SK-N-SH treated with all-trans-retinoic acid at 6 μM for 48 hours (cell line): Measurements from ENCODE around the gene SPDL1.

Source experiments
- ARNTL ChIP-seq: fragments of 450-650 bp; formaldehyde crosslinking; IDR thresholded peaks from 2 replicates; pipeline ENCODE4 v1.5.0; 2020; ENCODE audit warnings: low read depth, mild to moderate bottlenecking, moderate library complexity, borderline replicate concordance
- GLIS3 ChIP-seq: fragments of 250-450 bp; sonication (Bioruptor Pico); IDR thresholded peaks from 2 replicates; pipeline ENCODE4 v1.5.0; 2020; ENCODE audit warnings: mild to moderate bottlenecking, moderate library complexity
- OSR1 ChIP-seq: fragments of 250-450 bp; sonication (Bioruptor Pico); IDR thresholded peaks from 2 replicates; pipeline ENCODE4 v1.8.0; 2022; ENCODE audit warnings: moderate library complexity, mild to moderate bottlenecking, inconsistent platforms
- PATZ1 ChIP-seq: fragments of 250-450 bp; sonication (Bioruptor Pico); IDR thresholded peaks from 2 replicates; pipeline ENCODE4 v1.8.0; 2020; ENCODE audit warnings: mild to moderate bottlenecking, moderate library complexity, borderline replicate concordance
- ZC3H10 ChIP-seq: fragments of 250-450 bp; sonication (Bioruptor Pico); IDR thresholded peaks from 2 replicates; pipeline ENCODE4 v1.5.1; 2021; ENCODE audit warnings: mild to moderate bottlenecking, moderate library complexity

- TF ChIP-seq GLIS3 (no peak), ZC3H10 (CRISPR knock-in tag) (no peak), ARNTL (CRISPR knock-in tag) (no peak), PATZ1 (CRISPR knock-in tag) (no peak), OSR1 (CRISPR knock-in tag) (no peak)
Observed at GRCh38 chr5:169583424-169584220, at the start of gene SPDL1.
